Measurements from ENCODE around the gene SUN5. TPM values are rescaled to one million over a fixed set of nuclear protein-coding genes. Genes with fewer than 3 reads are reported as not detected.

SUN5 gene
- total and polyA plus RNA-seq, 9 donors = not detected

GRCh38 chr20:32969356-32970114 lies 34.7 kb downstream of the SUN5 start:
- no peaks in the 10 kb centered on the region for H3K36me3 ChIP-seq (ENCODE audit: control insufficient read depth, insufficient read depth, low read length)
- H3K4me3 ChIP-seq (ENCODE audit: low read length) = no peak overlapping the region
- H3K27ac ChIP-seq (ENCODE audit: low read length) = no peak overlapping the region
- 79% methylated on average over 9 of the region's 13 CpGs for WGBS (ENCODE audit: insufficient coverage)
- no peak for DNase-seq
- peaks cover 3% of the 10 kb centered on the region for H3K27me3 ChIP-seq (ENCODE audit: control insufficient read depth, insufficient read depth, low read length)
- peaks cover 8% of the 10 kb centered on the region for H3K4me1 ChIP-seq (ENCODE audit: control insufficient read depth, insufficient read depth, low read length)
- no peaks in the 10 kb centered on the region for H3K9me3 ChIP-seq (replicated peaks; ENCODE audit: control insufficient read depth, low read depth, low read length)

DNA sequence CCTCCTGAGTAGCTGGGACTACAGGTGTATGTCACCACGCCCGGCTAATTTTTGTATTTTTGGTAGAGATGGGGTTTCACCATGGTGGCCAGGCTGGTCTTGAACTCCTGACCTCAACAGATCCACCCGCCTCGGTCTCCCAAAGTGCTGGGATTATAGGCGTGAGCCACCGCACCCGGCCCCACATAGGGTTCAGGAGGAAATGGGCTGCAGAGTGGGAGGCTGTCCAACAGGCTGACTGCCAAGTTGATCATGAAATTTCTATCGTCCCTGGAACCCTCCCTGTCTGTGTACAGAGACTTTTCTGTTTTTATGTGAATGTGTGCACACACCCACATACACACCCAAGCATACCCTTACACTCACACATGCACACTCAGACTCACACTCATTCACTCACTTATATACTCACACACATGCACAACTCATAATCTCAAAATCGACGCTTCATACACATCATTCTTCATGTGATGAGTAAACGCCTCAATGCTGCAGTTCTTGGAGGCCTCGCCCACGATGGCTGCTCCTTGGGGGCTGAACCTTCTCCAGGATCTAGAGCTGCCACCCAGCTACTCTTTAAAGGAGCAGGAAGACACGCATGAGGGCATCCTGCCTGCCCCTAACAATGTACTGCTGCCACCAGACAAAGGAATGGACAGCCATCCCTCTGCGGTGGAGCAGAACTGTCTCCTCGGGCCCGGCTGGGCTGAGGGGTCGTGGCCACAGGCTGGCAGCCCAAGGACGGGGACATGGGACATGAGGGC lies 35.6 kb downstream of the SUN5 start:
- Histone ChIP-seq H3K4me3 (ENCODE audit: low read length) (no peak overlapping the region), H3K4me1 (ENCODE audit: control insufficient read depth, insufficient read depth, low read length) (peaks cover 8% of the 10 kb centered on the region), H3K27me3 (ENCODE audit: control insufficient read depth, insufficient read depth, low read length) (peaks cover 3% of the 10 kb centered on the region), H3K27ac (ENCODE audit: low read length) (no peak overlapping the region), H3K9me3 (replicated peaks; ENCODE audit: control insufficient read depth, low read depth, low read length) (no peaks in the 10 kb centered on the region), H3K36me3 (ENCODE audit: control insufficient read depth, insufficient read depth, low read length) (no peaks in the 10 kb centered on the region)
- 52% methylated on average over 5 of the region's 19 CpGs for WGBS (ENCODE audit: insufficient coverage)
- DNase-seq = no peak

- Histone ChIP-seq H3K27ac (ENCODE audit: low read length) (no peak overlapping the region), H3K9me3 (replicated peaks; ENCODE audit: control insufficient read depth, low read depth, low read length) (no peaks in the 10 kb centered on the region), H3K36me3 (ENCODE audit: control insufficient read depth, insufficient read depth, low read length) (no peaks in the 10 kb centered on the region), H3K4me3 (ENCODE audit: low read length) (no peak overlapping the region), H3K4me1 (ENCODE audit: control insufficient read depth, insufficient read depth, low read length) (peaks cover 8% of the 10 kb centered on the region), H3K27me3 (ENCODE audit: control insufficient read depth, insufficient read depth, low read length) (peaks cover 3% of the 10 kb centered on the region)
- WGBS (ENCODE audit: insufficient coverage) = 80% methylated on average over 11 of the region's 16 CpGs
- no peak for DNase-seq
These were observed 36.2 kb downstream of the SUN5 start for GRCh38 chr20:32967961-32968457.

- H3K4me1 ChIP-seq (ENCODE audit: control insufficient read depth, insufficient read depth, low read length) = peaks cover 6% of the 10 kb centered on the region
- H3K36me3 ChIP-seq (ENCODE audit: control insufficient read depth, insufficient read depth, low read length) = no peaks in the 10 kb centered on the region
- no peak overlapping the region for H3K27ac ChIP-seq (ENCODE audit: low read length)
- no peak overlapping the region for H3K4me3 ChIP-seq (ENCODE audit: low read length)
- no peak for DNase-seq
- 65% methylated on average over 10 of the region's 16 CpGs for WGBS (ENCODE audit: insufficient coverage)
- H3K27me3 ChIP-seq (ENCODE audit: control insufficient read depth, insufficient read depth, low read length) = peaks cover 3% of the 10 kb centered on the region
- no peaks in the 10 kb centered on the region for H3K9me3 ChIP-seq (replicated peaks; ENCODE audit: control insufficient read depth, low read depth, low read length)
These were observed 37.1 kb downstream of the SUN5 start for GRCh38 chr20:32966881-32967781.

GRCh38 chr20:32966382-32966781 lies 37.9 kb downstream of the SUN5 start:
- Histone ChIP-seq H3K27ac (ENCODE audit: low read length) (no peak overlapping the region), H3K27me3 (ENCODE audit: control insufficient read depth, insufficient read depth, low read length) (peaks cover 3% of the 10 kb centered on the region), H3K9me3 (replicated peaks; ENCODE audit: control insufficient read depth, low read depth, low read length) (no peaks in the 10 kb centered on the region), H3K4me3 (ENCODE audit: low read length) (no peak overlapping the region), H3K36me3 (ENCODE audit: control insufficient read depth, insufficient read depth, low read length) (no peaks in the 10 kb centered on the region), H3K4me1 (ENCODE audit: control insufficient read depth, insufficient read depth, low read length) (peaks cover under 1% of the 10 kb centered on the region)
- DNase-seq = no peak
- 93% methylated on average over 2 of the region's 4 CpGs for WGBS (ENCODE audit: insufficient coverage)

- no peaks in the 10 kb centered on the region for H3K9me3 ChIP-seq (replicated peaks; ENCODE audit: control insufficient read depth, low read depth, low read length)
- no peak overlapping the region for H3K4me3 ChIP-seq (ENCODE audit: low read length)
- H3K36me3 ChIP-seq (ENCODE audit: control insufficient read depth, insufficient read depth, low read length) = no peaks in the 10 kb centered on the region
- no peak for DNase-seq
- no peak overlapping the region for H3K27ac ChIP-seq (ENCODE audit: low read length)
- H3K27me3 ChIP-seq (ENCODE audit: control insufficient read depth, insufficient read depth, low read length) = peaks cover 3% of the 10 kb centered on the region
- H3K4me1 ChIP-seq (ENCODE audit: control insufficient read depth, insufficient read depth, low read length) = no peaks in the 10 kb centered on the region
- 35% methylated on average over 6 of the region's 12 CpGs for WGBS (ENCODE audit: insufficient coverage)
These were observed 38.5 kb downstream of the SUN5 start for GRCh38 chr20:32965581-32966373.

GRCh38 chr20:32965115-32965514 lies 39.1 kb downstream of the SUN5 start:
- H3K27me3 ChIP-seq (ENCODE audit: control insufficient read depth, insufficient read depth, low read length) = peaks cover 3% of the 10 kb centered on the region
- DNase-seq = no peak
- H3K4me3 ChIP-seq (ENCODE audit: low read length) = no peak overlapping the region
- no peak overlapping the region for H3K27ac ChIP-seq (ENCODE audit: low read length)
- H3K9me3 ChIP-seq (replicated peaks; ENCODE audit: control insufficient read depth, low read depth, low read length) = no peaks in the 10 kb centered on the region
- no peaks in the 10 kb centered on the region for H3K4me1 ChIP-seq (ENCODE audit: control insufficient read depth, insufficient read depth, low read length)
- H3K36me3 ChIP-seq (ENCODE audit: control insufficient read depth, insufficient read depth, low read length) = no peaks in the 10 kb centered on the region
- 68% methylated on average over 6 of the region's 8 CpGs for WGBS (ENCODE audit: insufficient coverage)

- Histone ChIP-seq H3K4me1 (ENCODE audit: control insufficient read depth, insufficient read depth, low read length) (no peaks in the 10 kb centered on the region), H3K9me3 (replicated peaks; ENCODE audit: control insufficient read depth, low read depth, low read length) (no peaks in the 10 kb centered on the region), H3K27me3 (ENCODE audit: control insufficient read depth, insufficient read depth, low read length) (peaks cover 3% of the 10 kb centered on the region), H3K36me3 (ENCODE audit: control insufficient read depth, insufficient read depth, low read length) (no peaks in the 10 kb centered on the region), H3K4me3 (ENCODE audit: low read length) (no peak overlapping the region), H3K27ac (ENCODE audit: low read length) (no peak overlapping the region)
- no peak for DNase-seq
- 83% methylated on average over 3 of the region's 6 CpGs for WGBS (ENCODE audit: insufficient coverage)
These were observed 39.7 kb downstream of the SUN5 start for GRCh38 chr20:32964575-32964974.

GRCh38 chr20:32963176-32963575 lies 41.1 kb downstream of the SUN5 start:
- no peak for DNase-seq
- H3K4me1 ChIP-seq (ENCODE audit: control insufficient read depth, insufficient read depth, low read length) = no peaks in the 10 kb centered on the region
- H3K36me3 ChIP-seq (ENCODE audit: control insufficient read depth, insufficient read depth, low read length) = no peaks in the 10 kb centered on the region
- H3K9me3 ChIP-seq (replicated peaks; ENCODE audit: control insufficient read depth, low read depth, low read length) = no peaks in the 10 kb centered on the region
- 65% methylated on average over 5 of the region's 5 CpGs for WGBS (ENCODE audit: insufficient coverage)
- H3K27me3 ChIP-seq (ENCODE audit: control insufficient read depth, insufficient read depth, low read length) = peaks cover 3% of the 10 kb centered on the region
- H3K27ac ChIP-seq (ENCODE audit: low read length) = no peak overlapping the region
- H3K4me3 ChIP-seq (ENCODE audit: low read length) = no peak overlapping the region
